SK-N-SH treated with all-trans-retinoic acid at 6 μM for 48 hours (cell line): ENCODE results near the gene CLCN7.

Experiments
- ATAC-seq: fragments of 200-7000 bp; cut with Tn5 transposase; 3 replicates; pipeline ENCODE4 v1.9.1; 2020; ENCODE audit warnings: mild to moderate bottlenecking, moderate library complexity
- ARNTL ChIP-seq: fragments of 450-650 bp; formaldehyde crosslinking; IDR thresholded peaks from 2 replicates; pipeline ENCODE4 v1.5.0; 2020; ENCODE audit warnings: low read depth, mild to moderate bottlenecking, moderate library complexity, borderline replicate concordance
- BACH2 ChIP-seq: fragments of 250-450 bp; sonication (Bioruptor Pico); IDR thresholded peaks from 2 replicates; pipeline ENCODE4 v1.9.0; 2021; ENCODE audit warnings: mild to moderate bottlenecking, borderline replicate concordance
- CSDC2 ChIP-seq: fragments of 250-450 bp; sonication (Bioruptor Pico); IDR thresholded peaks from 2 replicates; pipeline ENCODE4 v1.5.0; 2020; ENCODE audit warnings: mild to moderate bottlenecking, moderate library complexity
- ESRRG ChIP-seq: fragments of 250-450 bp; sonication (Bioruptor Pico); IDR thresholded peaks from 2 replicates; pipeline ENCODE4 v1.6.1; 2021; ENCODE audit warnings: mild to moderate bottlenecking
- GLIS3 ChIP-seq: fragments of 250-450 bp; sonication (Bioruptor Pico); IDR thresholded peaks from 2 replicates; pipeline ENCODE4 v1.5.0; 2020; ENCODE audit warnings: mild to moderate bottlenecking, moderate library complexity
- ISL1 ChIP-seq: fragments of 250-450 bp; sonication (Bioruptor Pico); IDR thresholded peaks from 2 replicates; pipeline ENCODE4 v2.1.2; 2022; ENCODE audit warnings: mild to moderate bottlenecking, moderate library complexity
- OSR1 ChIP-seq: fragments of 250-450 bp; sonication (Bioruptor Pico); IDR thresholded peaks from 2 replicates; pipeline ENCODE4 v1.8.0; 2022; ENCODE audit warnings: moderate library complexity, mild to moderate bottlenecking, inconsistent platforms
- PPARA ChIP-seq: fragments of 250-450 bp; sonication (Bioruptor Pico); IDR thresholded peaks from 2 replicates; pipeline ENCODE4 v1.5.0; 2020; ENCODE audit warnings: mild to moderate bottlenecking, borderline replicate concordance
- RARB ChIP-seq: fragments of 250-450 bp; sonication (Bioruptor Pico); IDR thresholded peaks from 2 replicates; pipeline ENCODE4 v1.8.0; 2021; ENCODE audit warnings: mild to moderate bottlenecking, moderate library complexity
- SNAI2 ChIP-seq: fragments of 250-450 bp; sonication (Bioruptor Pico); IDR thresholded peaks from 2 replicates; pipeline ENCODE4 v1.5.0; 2020; ENCODE audit warnings: mild to moderate bottlenecking, moderate library complexity
- TCF4 ChIP-seq: fragments of 250-450 bp; sonication (Bioruptor Pico); IDR thresholded peaks from 2 replicates; pipeline ENCODE4 v1.8.0; 2021; ENCODE audit warnings: mild to moderate bottlenecking, moderate library complexity, borderline replicate concordance
- TOX ChIP-seq: fragments of 250-450 bp; sonication (Bioruptor Pico); IDR thresholded peaks from 2 replicates; pipeline ENCODE4 v1.8.0; 2021; ENCODE audit warnings: mild to moderate bottlenecking, moderate library complexity, borderline replicate concordance
- ZC3H10 ChIP-seq: fragments of 250-450 bp; sonication (Bioruptor Pico); IDR thresholded peaks from 2 replicates; pipeline ENCODE4 v1.5.1; 2021; ENCODE audit warnings: mild to moderate bottlenecking, moderate library complexity
- ZFP3 ChIP-seq: fragments of 250-450 bp; sonication (Bioruptor Pico); IDR thresholded peaks from 2 replicates; pipeline ENCODE4 v1.5.0; 2020; ENCODE audit warnings: mild to moderate bottlenecking, moderate library complexity
- ZFP30 ChIP-seq: fragments of 450-650 bp; formaldehyde crosslinking; IDR thresholded peaks from 2 replicates; pipeline ENCODE4 v1.5.0; 2022; ENCODE audit warnings: mild to moderate bottlenecking, moderate library complexity
- ZNF70 ChIP-seq: fragments of 450-650 bp; formaldehyde crosslinking; IDR thresholded peaks from 2 replicates; pipeline ENCODE4 v1.5.0; 2020; ENCODE audit warnings: mild to moderate bottlenecking, moderate library complexity
- ZNF8 ChIP-seq: fragments of 450-650 bp; formaldehyde crosslinking; IDR thresholded peaks from 2 replicates; pipeline ENCODE4 v1.5.0; 2020; ENCODE audit warnings: mild to moderate bottlenecking, moderate library complexity
- TF ChIP-seq, protein P1 (sequence below): fragments of 250-450 bp; sonication (Bioruptor Pico); IDR thresholded peaks from 2 replicates; pipeline ENCODE4 v1.5.1; 2021; ENCODE audit warnings: mild to moderate bottlenecking, moderate library complexity
- TF ChIP-seq, protein P2 (sequence below): fragments of 250-450 bp; sonication (Bioruptor Pico); IDR thresholded peaks from 2 replicates; pipeline ENCODE4 v1.5.0; 2020; ENCODE audit warnings: mild to moderate bottlenecking, moderate library complexity
- TF ChIP-seq, protein P3 (sequence below): fragments of 250-450 bp; sonication (Bioruptor Pico); IDR thresholded peaks from 2 replicates; pipeline ENCODE4 v1.5.1; 2020; ENCODE audit warnings: low read depth, mild to moderate bottlenecking, moderate library complexity
- TF ChIP-seq, protein P4 (sequence below): fragments of 250-450 bp; sonication (Bioruptor Pico); IDR thresholded peaks from 2 replicates; pipeline ENCODE4 v1.8.0; 2021; ENCODE audit warnings: low read depth, mild to moderate bottlenecking, moderate library complexity, borderline replicate concordance

CLCN7 gene

DNA sequence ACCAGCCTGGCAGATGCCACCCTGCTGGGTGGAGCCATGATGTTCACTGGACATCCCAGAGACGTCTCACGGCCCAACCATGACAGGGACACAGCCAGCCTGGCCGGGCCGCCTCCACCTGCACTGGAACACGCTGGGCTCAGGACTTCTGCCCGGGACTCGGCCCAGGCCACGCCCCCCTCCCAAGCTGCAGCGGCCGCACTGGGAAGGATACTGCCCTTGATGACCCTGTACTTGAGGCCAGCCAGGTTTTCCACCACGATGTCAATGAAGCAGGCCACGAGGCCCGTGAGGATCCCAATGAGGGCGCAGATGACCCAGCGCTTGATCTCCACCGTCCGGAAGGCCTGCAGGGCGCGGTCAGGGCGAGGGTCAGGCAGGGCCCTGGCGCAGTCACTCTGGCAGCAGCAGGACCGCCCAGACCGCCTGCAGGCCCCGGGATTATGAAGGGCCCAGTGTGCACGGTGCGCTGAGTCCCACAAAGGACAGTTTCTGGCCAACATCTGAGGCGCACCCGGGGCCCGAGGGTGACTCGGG lies 14.2 kb downstream of the CLCN7 start:
- TF ChIP-seq, protein P1, sequence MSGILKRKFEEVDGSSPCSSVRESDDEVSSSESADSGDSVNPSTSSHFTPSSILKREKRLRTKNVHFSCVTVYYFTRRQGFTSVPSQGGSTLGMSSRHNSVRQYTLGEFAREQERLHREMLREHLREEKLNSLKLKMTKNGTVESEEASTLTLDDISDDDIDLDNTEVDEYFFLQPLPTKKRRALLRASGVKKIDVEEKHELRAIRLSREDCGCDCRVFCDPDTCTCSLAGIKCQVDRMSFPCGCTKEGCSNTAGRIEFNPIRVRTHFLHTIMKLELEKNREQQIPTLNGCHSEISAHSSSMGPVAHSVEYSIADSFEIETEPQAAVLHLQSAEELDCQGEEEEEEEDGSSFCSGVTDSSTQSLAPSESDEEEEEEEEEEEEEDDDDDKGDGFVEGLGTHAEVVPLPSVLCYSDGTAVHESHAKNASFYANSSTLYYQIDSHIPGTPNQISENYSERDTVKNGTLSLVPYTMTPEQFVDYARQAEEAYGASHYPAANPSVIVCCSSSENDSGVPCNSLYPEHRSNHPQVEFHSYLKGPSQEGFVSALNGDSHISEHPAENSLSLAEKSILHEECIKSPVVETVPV (CRISPR knock-in tag) = no peak
- TF ChIP-seq PPARA (CRISPR knock-in tag) (no peak), OSR1 (CRISPR knock-in tag) (no peak), ZNF8 (no peak), GLIS3 (no peak), ZNF70 (CRISPR knock-in tag) (no peak), ZFP30 (CRISPR knock-in tag) (no peak), ARNTL (no peak), ISL1 (CRISPR knock-in tag) (no peak), ZC3H10 (no peak), ESRRG (CRISPR knock-in tag) (no peak), RARB (CRISPR knock-in tag) (no peak), SNAI2 (no peak), BACH2 (CRISPR knock-in tag) (no peak)
- TF ChIP-seq, protein P2, sequence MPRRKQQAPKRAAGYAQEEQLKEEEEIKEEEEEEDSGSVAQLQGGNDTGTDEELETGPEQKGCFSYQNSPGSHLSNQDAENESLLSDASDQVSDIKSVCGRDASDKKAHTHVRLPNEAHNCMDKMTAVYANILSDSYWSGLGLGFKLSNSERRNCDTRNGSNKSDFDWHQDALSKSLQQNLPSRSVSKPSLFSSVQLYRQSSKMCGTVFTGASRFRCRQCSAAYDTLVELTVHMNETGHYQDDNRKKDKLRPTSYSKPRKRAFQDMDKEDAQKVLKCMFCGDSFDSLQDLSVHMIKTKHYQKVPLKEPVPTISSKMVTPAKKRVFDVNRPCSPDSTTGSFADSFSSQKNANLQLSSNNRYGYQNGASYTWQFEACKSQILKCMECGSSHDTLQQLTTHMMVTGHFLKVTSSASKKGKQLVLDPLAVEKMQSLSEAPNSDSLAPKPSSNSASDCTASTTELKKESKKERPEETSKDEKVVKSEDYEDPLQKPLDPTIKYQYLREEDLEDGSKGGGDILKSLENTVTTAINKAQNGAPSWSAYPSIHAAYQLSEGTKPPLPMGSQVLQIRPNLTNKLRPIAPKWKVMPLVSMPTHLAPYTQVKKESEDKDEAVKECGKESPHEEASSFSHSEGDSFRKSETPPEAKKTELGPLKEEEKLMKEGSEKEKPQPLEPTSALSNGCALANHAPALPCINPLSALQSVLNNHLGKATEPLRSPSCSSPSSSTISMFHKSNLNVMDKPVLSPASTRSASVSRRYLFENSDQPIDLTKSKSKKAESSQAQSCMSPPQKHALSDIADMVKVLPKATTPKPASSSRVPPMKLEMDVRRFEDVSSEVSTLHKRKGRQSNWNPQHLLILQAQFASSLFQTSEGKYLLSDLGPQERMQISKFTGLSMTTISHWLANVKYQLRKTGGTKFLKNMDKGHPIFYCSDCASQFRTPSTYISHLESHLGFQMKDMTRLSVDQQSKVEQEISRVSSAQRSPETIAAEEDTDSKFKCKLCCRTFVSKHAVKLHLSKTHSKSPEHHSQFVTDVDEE (CRISPR knock-in tag) = no peak
- TF ChIP-seq, protein P3, sequence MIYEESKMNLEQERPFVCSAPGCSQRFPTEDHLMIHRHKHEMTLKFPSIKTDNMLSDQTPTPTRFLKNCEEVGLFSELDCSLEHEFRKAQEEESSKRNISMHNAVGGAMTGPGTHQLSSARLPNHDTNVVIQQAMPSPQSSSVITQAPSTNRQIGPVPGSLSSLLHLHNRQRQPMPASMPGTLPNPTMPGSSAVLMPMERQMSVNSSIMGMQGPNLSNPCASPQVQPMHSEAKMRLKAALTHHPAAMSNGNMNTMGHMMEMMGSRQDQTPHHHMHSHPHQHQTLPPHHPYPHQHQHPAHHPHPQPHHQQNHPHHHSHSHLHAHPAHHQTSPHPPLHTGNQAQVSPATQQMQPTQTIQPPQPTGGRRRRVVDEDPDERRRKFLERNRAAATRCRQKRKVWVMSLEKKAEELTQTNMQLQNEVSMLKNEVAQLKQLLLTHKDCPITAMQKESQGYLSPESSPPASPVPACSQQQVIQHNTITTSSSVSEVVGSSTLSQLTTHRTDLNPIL = no peak
- TF ChIP-seq, protein P4, sequence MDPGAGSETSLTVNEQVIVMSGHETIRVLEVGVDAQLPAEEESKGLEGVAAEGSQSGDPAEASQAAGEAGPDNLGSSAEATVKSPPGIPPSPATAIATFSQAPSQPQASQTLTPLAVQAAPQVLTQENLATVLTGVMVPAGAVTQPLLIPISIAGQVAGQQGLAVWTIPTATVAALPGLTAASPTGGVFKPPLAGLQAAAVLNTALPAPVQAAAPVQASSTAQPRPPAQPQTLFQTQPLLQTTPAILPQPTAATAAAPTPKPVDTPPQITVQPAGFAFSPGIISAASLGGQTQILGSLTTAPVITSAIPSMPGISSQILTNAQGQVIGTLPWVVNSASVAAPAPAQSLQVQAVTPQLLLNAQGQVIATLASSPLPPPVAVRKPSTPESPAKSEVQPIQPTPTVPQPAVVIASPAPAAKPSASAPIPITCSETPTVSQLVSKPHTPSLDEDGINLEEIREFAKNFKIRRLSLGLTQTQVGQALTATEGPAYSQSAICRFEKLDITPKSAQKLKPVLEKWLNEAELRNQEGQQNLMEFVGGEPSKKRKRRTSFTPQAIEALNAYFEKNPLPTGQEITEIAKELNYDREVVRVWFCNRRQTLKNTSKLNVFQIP (CRISPR knock-in tag) = no peak
- TF ChIP-seq, all 23 proteins: peak for 0
- ATAC-seq = no peak

DNA sequence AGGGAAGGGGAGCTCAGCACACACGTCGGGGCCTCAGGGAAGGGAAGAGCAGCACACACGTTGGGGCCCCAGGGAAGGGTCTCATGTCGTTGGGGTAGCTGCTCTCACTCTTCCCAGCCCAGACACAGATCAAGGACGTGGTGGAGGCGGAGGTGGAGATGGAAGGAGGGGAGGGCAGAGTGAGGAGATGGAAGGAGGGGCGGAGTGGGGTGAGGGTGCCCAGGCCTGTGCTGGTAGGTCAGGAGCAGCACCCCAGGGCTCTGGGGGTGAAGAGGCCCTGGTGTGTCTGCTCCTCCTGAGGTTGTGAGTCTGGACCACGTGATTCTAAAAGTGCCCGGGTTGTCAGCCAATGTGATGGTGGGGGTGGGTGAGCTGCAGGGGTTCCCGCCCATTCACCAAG lies 14.9 kb downstream of the CLCN7 start:
- TF ChIP-seq OSR1 (CRISPR knock-in tag) (no peak), TOX (CRISPR knock-in tag) (no peak), GLIS3 (no peak), BACH2 (CRISPR knock-in tag) (no peak), ESRRG (CRISPR knock-in tag) (no peak), PPARA (CRISPR knock-in tag) (no peak), ARNTL (no peak), ZFP30 (CRISPR knock-in tag) (no peak), ZC3H10 (no peak), CSDC2 (CRISPR knock-in tag) (no peak), ZFP3 (no peak), ZNF70 (CRISPR knock-in tag) (no peak), SNAI2 (no peak), TCF4 (CRISPR knock-in tag) (no peak)
- TF ChIP-seq, protein P2 (CRISPR knock-in tag) = no peak
- TF ChIP-seq, protein P3 = no peak
- TF ChIP-seq, protein P1 (CRISPR knock-in tag) = no peak
- TF ChIP-seq, all 23 proteins: peak for 0
- ATAC-seq = no peak
